GM19397 (cell line): ENCODE results near the gene SCN2B.

Source experiments
- ATAC-seq: cut with Tn5 transposase; IDR thresholded peaks from one replicate; pipeline ENCODE4 v1.9.1; 2021; ENCODE audit warnings: mild to moderate bottlenecking, moderate library complexity; ENCODE audit not compliant: unreplicated experiment

Gene SCN2B

GRCh38 chr11:118136341-118136740 is 40.1 kb downstream of the SCN2B start:
- no peak for ATAC-seq

GRCh38 chr11:118135796-118136165 is 40.7 kb downstream of the SCN2B start:
- no peak for ATAC-seq

- ATAC-seq = no peak
Observed at GRCh38 chr11:118135051-118135795, 41.2 kb downstream of the SCN2B start.

- no peak for ATAC-seq
Observed at GRCh38 chr11:118133816-118134215, 42.6 kb downstream of the SCN2B start.

GRCh38 chr11:118132385-118133151 is 43.9 kb downstream of the SCN2B start:
- ATAC-seq = no peak

GRCh38 chr11:118129471-118130172 is 46.8 kb downstream of the SCN2B start:
- ATAC-seq = no peak

GRCh38 chr11:118128721-118129470 is 47.5 kb downstream of the SCN2B start:
- no peak for ATAC-seq

- no peak for ATAC-seq
Observed at GRCh38 chr11:118128310-118128709, 48.1 kb downstream of the SCN2B start.

GRCh38 chr11:118126082-118126838 is 50.2 kb downstream of the SCN2B start:
- no peak for ATAC-seq

GRCh38 chr11:118124929-118125535 is 51.4 kb downstream of the SCN2B start:
- no peak for ATAC-seq

- ATAC-seq = no peak
Observed at GRCh38 chr11:118120793-118121192, 55.6 kb downstream of the SCN2B start.

- ATAC-seq = no peak
Observed at GRCh38 chr11:118117790-118118601, 58.4 kb downstream of the SCN2B start.

GRCh38 chr11:118115048-118115447 is 61.4 kb downstream of the SCN2B start:
- no peak for ATAC-seq

GRCh38 chr11:118114266-118114665 is 62.2 kb downstream of the SCN2B start:
- ATAC-seq = no peak

- ATAC-seq = no peak
Observed at GRCh38 chr11:118112711-118113430, 63.6 kb downstream of the SCN2B start.
